ENCODE data around the gene UPK1A.

The UPK1A gene

DNA sequence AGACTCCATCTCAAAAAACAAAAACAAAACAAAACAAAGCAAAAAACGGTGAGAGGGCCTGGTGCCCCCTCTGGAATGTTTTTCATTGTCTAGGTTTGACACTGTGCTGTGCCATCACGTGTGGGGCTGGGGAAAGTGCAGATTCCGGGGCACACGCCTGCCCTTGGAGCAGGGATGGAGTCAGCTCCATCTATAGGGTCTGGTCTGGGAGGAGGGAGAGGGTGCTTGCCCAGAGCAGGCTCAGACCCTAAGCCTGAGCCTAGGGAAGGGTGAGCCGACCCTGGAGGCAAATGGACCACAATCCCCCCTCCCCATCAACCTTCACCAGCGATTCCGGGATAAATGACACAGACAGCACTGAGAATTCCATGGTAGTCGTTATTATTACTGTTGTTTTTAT, 27.1 kb downstream of the UPK1A start:
- no peak for DNase-seq (ENCODE audit: low read depth)

DNA sequence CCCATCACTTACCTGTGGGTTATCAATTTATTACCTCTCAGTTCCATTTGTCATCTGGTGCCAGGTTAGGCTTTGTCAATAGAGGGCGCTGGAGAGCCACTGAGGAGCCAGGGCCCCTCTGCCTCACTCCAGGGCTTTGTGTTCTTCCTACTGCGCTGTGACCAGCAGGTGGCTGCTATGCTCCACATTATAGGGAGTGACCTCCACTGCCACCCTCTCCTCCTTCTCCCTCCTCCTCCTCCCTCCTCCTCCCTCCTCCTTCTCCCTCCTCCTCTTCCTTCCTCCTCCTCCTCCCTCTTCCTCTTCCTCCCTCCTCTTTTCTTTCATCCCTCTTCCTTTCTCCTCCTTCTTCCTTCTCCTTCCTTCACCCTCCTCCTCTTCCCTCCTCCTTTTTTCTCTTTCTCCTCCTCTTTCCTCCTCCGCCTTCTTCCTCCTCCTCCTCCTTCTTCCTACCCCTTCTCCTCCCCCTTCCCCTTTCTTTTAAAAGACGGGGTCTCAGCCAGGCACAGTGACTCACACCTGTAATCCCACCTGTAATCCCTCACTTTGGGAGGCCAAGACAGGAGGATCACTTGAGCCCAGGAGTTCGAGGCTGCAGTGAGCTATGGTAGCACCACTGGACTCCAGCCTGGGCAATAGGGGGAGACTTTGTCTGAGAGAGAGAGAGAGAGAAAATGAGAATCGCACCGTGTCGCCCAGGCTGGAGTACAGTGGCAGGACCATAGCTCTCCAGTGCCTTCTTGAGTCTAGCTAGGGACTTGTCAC, 27.7 kb downstream of the UPK1A start:
- DNase-seq (ENCODE audit: low read depth), result peak; percentile 81

DNA sequence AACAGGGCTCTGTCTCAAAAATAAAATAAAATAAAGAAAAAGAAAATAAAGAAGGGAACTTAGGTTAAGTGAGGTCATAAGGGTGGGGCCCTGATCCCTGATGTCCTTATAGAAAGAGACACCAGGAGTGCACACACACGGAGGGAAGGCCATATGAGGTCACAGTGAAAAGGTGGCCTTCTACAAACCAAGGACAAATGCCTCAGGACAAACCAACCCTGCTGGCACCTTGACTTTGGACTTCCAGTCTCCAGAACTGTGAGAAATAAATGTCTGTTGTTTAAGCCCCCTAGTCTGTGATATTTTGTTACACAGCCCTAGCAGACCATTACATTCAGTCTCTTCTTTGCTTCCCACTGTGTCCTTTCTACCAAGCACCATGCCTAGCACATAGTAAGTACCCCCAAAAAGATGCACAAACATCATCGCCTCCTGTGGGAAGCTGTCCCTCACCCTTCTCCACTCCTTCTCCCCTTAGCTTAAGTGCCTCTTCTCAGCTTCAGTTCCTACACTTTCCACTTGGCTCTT, 29.6 kb downstream of the UPK1A start:
- no peak for DNase-seq (ENCODE audit: low read depth)

DNA sequence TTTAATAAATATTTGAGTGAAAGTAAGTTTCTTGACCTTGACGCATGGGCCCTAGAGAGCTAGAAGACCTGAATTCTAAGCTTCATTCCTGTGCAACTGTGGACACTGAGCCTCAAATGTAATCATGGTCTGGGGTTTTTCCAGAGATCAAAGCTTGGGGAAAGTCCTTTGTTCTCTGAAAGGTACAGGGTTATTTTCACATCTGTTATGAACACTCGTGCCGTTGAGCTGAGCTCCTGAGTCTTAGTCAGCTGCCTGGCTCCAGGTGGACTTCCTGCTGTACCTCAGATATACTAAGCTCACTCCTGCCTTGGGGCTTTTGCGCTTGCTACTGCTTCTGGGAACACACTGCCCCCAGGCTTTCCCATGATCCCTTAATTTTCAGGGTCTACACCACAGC, 30.5 kb downstream of the UPK1A start:
- no peak for DNase-seq (ENCODE audit: low read depth)

DNA sequence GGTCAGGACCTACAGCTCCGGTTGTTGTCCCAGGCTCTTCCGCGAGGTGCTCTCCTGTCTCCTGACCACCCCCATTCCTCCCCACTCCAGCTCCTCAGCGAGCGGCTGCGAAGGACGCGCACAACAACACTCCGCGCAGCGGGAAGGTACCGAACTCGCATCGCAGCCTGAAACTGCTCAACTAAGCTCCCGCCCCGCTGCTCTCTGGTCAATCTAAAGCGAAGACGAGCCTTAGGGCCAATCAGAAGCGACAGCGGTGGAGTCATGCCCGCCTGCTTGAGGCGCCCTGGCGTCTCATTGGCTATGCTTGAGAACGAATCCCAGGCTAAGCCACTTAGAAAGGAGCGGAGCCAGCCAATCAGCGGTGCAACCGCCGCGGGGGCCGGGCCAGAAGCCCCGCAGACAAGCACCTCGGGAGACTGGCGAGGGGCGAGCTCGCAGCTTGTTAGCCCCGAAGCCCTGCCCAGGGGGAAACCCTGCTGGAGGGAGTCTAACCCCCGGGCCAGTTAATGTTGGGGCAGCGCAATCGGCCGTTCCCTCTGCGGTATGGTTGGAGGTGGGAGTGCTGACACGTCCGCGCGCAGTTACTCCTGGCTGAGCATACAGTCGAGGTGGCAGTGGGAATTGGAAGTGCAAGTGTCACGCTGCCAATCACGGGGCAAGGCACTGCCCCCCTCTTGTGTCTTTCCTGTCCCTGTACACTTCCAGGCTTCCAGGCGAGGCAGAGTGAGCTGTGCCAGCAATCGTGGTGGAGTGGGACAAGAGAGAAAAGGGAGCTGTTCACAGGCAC, 36.1 kb downstream of the UPK1A start:
- DNase-seq (ENCODE audit: low read depth), result peak; percentile 88

DNA sequence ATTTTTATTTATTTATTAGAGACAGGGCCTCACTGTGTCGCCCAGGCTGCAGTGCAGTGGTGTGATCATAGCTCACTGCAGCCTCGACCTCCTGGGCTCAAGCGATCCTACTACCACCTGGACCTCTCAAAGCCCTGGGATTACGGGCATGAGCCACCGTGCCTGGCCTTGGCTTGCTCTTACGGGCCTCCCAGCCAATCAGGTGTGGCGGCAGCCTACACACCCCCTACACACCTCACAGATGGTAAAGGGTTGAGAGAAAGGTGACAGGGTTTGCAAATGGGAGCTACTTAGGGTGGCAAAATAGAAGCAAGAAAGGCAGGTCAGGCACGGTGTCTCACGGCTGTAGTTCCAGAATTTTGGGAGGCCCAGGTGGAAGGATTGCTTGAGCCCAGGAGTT, 37.0 kb downstream of the UPK1A start:
- DNase-seq (ENCODE audit: low read depth), result no peak

DNA sequence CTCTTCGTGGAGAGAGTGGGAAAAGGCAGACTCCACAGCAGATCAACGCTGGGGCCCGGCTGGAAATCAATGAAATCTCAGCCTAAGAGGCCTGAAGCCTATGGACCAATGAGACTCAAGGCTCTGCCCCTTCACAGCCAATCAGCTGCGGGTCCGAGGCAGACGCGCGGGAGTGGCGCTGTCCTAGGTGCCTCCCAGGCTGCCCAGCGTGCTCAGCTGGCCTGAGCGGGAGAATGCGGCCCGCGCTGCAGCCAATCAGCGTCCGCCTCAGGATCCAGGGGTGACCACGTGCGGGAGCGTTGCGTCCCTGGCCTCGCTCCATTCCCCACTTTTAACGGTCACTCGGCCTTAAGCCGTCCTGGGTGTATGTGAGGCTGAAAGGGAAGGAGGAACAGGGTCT, 37.9 kb downstream of the UPK1A start, which contains the start of gene ZBTB32:
Gene ZBTB32, plus strand, starts transcription at position 341 of the 400 bp plus-strand sequence. CDS start 10,069 bp downstream, outside the sequence.
- no peak for DNase-seq (ENCODE audit: low read depth)

DNA sequence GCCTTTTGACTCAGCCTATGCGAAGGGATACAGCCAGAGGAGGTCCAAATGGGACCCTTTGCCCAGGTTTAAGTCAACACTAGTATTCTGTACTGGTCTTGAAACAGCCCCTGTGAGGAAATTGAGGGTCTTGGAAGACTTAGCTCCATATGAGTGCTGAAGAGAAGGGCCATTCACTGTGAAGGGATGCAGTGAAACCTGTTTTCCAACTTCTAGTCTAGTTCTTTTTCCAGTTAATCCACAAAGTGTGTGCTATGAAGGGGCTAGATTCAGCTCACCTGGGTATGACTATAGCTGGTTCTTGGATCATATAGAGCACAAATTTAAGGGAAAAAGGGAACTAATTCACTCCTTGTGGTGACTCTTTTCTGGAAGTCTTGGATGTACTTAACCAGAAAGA, 42.1 kb downstream of the UPK1A start:
- DNase-seq (ENCODE audit: low read depth), result no peak

DNA sequence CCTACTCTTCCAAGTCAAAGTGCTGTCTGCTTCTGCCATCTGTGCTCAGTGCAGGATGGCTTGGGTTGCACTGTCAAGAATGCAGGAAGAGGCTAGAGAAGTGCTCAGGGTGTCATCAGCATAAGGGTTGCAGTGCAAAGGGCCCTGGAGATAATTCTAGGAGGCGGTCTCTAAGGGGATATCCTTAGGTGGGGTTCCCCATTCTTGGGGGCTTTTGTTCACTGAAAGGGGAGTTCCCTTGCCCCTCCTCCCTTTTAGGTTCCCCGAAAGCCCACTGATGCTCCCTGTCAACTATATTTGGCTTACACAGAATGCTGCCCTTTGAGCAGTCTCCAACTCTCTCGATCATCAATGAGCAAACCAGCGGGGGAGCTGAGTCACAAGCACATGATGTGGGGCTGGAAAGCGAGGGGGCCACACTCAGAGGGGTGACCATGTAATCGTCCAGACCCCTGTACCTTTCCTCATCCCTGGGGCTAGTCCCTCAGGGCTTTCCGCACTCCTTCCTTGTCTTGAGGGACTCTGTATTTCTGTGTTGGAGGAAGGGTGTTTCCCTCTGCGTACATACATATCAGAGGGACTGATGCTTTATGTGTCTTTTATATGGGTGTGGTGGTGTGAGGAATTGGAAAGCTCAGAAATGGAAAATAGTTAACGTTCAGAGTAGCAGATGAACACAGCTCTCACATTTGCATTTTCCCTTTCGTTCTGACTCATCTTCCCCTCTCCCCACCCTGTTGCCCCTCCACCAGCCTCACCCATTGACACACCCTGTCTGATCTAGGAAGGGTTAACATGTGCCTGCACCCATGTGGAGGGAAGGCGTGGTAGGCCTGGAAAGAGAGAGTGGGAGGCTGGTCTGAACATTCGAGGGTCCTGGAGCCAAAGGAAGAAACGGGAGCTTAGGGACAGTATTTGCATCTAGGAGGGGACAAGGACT, 44.7 kb downstream of the UPK1A start:
- DNase-seq (ENCODE audit: low read depth), result peak; percentile 41

DNA sequence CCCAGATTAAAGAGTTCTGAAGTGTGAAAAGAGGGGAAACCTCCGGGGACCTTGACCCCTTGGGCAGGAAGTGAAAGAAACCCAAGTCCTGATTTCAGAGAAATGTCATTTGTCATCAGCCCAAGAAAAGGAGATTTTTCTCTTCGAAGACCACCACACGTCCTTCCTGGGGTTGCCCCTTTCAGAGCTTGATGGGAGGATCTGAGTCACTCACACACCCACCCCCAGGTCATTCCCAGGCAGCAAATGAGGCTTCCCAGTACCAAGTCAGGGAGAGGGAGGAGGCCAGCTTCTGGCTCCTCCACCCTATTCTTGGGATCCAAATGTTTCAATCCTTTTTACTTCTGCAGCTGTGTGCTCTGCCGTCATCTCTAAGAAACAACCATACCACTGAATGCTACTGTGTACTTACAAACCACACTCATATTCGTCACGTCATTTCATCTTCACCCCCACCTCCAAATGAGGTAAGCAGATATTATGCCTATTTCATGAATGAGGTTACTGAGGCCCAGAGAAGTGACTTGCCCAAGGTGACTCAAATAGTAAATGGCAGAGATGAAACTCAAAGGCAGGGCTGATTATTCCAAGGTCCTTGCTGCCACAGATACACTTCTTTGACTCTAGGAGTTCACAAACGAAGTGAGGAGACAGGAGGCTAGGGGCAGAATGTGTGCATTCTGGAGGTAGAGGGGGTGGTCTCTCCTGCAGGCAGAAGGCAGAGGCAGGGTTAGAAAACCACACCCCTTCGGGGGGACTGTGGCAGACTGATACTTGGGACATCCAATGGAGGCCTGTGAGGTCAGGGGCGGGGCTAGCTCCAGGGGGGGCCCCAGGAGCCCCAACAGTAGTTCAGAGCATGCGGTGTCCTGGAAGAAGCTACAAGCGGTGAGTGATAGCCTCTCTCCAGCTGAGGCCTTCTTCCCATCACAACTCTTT, 46.5 kb downstream of the UPK1A start:
- peak; percentile 42 for DNase-seq (ENCODE audit: low read depth)

DNA sequence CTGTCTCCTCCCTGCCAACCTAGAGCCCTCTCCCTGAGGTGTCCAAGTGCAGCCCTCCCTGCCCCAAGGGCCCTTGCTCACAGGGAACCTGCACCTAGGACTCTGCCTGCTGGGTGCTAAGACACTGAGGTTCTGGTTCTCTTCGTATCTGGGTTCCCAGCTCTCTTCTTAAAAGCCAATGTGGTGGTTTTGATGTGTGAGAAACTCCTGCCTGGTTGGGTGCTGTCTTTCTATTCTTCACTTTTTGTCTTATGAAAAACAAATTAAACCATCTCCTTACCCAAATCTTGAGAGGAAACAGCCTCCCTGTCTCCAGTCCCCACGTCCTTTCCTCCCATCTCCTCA, 47.2 kb downstream of the UPK1A start:
- DNase-seq (ENCODE audit: low read depth), result no peak

DNA sequence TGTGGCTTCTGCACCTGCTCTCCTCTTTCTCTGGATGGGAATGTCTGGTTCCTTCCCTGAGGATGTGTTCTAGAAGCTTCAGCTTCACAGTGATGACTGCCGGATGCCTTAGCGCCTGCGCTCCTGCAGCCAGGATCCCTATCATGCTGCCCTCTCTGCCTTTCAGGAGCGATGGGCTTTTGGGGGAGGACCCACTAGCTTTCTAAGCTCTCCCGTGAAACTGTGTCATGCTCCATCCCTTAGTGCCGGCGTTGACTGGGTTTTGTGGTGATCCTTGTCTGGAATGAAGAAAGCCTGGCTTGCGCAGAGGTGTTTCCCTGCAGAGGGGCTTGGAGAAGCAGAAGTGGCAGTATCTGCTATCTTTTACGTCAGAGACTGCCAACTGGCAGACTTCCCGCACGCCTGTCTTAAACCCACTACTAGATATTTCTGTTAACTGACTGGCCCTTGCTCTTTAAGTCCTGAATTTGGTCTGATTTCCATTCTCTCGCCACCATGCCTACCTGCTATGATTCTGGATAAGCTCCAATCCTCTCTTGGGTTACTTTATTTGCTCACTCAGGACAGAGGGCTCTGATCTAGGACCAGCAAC, 47.7 kb downstream of the UPK1A start:
- no peak for DNase-seq (ENCODE audit: low read depth)

DNA sequence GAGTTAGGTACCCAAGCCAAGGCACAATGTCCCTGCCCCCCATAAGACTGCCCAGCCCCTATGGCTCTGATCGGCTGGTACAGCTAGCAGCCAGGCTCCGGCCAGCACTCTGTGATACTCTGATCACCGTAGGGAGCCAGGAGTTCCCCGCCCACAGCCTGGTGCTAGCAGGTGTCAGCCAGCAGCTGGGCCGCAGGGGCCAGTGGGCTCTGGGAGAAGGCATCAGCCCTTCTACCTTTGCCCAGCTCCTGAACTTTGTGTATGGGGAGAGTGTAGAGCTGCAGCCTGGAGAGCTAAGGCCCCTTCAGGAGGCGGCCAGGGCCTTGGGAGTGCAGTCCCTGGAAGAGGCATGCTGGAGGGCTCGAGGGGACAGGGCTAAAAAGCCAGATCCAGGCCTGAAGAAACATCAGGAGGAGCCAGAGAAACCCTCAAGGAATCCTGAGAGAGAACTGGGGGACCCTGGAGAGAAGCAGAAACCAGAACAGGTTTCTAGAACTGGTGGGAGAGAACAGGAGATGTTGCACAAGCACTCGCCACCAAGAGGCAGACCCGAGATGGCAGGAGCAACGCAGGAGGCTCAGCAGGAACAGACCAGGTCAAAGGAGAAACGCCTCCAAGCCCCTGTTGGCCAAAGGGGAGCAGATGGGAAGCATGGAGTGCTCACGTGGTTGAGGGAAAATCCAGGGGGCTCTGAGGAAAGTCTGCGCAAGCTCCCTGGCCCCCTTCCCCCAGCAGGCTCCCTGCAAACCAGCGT, 48.5 kb downstream of the UPK1A start:
- no peak for DNase-seq (ENCODE audit: low read depth)

DNA sequence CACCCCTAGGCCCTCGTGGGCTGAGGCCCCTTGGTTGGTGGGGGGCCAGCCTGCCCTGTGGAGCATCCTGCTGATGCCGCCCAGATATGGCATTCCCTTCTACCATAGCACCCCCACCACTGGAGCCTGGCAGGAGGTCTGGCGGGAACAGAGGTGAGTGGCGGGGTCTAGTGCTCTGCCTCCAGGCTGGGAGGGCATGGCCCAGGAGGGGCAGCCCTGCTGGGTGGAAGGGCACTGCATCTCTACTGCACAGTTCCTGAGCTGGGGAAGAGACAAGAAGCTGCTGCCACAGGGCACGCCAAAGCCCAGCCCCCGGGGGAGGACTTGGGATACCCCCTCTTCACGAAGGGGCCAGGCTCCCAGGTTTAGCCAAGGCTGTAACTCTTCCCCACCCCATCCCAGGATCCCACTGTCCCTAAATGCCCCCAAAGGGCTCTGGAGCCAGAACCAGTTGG, 49.1 kb downstream of the UPK1A start:
- DNase-seq (ENCODE audit: low read depth), result no peak

DNA sequence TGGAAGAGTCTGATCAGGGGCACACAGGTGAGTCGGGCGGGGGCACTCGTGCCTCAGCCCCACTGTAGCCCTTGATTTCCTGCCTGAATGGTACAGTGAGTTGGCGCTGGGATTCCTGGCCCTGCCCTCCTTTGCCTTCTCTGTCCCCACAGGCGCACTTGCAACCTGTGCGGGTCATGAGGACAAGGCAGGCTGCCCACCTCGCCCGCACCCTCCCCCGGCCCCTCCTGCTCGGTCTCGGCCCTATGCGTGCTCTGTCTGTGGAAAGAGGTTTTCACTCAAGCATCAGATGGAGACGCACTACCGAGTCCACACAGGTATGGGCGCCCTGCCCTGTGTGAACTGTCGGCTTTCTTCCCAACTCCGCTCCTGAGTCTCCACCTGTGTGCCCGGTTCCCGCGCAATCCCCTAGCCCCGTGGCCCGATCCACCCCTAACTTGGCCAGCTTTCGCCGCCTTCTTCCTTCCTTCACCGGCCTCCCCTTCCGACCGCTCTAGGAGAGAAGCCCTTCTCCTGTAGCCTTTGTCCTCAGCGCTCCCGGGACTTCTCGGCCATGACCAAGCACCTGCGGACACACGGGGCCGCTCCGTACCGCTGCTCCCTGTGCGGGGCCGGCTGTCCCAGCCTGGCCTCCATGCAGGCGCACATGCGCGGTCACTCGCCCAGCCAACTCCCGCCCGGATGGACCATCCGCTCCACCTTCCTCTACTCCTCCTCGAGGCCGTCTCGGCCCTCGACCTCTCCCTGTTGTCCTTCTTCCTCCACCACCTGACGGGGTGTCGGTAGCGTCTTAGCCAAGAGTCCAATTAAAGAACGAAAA, 49.9 kb downstream of the UPK1A start:
- DNase-seq (ENCODE audit: low read depth), result no peak

DNA sequence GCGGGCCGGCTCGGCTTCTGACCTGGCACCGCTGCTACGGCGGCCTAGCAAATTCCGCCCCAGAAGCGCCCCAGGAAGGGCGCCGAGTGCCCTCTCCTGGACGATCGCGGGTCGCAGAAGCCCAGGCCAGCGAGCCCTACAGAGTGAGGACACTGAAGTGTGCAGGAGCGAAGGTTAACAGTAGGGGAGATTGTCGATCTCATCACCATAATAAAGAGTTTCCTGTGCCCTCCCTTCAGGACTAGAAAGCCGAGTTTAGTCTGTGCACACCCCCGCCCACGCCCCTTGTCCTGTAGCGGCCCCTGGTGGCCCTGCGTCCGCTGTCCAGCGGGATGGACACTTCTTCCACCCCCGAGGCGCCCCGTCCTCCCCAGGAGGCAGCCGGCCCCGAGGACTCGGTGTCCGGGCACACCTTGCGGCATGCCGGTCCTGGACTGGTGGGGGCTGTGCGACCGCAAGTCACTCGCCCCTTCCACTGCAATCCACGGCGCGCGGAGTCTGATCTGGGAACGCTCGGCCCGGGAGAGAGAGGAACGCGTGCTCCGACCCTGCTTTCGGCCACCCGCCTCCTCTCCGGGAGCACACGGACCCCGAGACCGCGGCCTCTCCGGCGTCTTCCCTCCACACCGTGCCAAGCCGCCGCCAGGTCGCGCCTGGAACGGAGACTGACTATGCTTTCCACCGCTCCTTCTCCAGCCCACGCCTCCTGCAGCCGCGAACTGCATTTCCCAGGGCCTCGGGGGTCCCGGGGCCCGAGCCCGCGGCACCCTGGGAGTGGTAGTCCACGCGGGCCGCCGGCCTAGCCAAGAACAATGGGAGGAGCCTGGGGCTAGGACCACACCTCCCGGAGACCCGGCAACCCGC, 50.7 kb downstream of the UPK1A start:
- DNase-seq (ENCODE audit: low read depth), result peak; percentile 95

DNA sequence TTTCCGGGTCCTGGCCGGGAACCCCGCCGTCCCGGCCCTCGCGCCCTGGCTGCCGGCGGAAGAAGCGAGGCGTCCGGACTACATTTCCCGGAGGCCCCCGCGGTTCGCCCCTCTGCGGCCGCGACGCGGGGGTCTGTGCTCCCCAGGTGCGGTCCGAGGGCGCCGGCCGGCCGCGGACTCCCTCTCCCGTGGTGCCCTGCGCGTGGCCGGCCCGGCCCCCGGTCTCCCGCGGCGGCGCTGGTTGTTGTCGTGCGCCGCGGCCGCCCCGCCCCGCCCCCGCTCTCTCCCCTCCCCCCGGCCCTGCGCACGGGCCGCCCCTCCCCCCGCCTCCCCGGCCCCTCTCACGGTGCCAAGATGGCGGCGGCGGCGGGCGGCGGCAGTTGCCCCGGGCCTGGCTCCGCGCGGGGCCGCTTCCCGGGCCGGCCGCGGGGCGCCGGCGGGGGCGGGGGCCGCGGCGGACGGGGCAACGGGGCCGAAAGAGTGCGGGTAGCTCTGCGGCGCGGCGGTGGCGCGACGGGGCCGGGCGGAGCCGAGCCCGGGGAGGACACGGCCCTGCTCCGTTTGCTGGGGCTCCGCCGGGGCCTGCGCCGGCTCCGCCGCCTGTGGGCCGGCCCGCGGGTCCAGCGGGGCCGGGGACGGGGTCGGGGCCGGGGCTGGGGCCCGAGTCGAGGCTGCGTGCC, 51.5 kb downstream of the UPK1A start, which contains the start of gene KMT2B:
Gene KMT2B, plus strand, starts transcription at position 339 of the 680 bp plus-strand sequence. Its CDS starts 16 bp downstream, at position 355.
- DNase-seq (ENCODE audit: low read depth), result no peak
